Dermis blood vessel endothelial cell (primary cell): Measurements from ENCODE around the gene CALM3. TPM values are rescaled to one million over a fixed set of nuclear protein-coding genes. Genes with fewer than 3 reads are reported as not detected.
"Not testable (repeated sequence)": the region's sequence is repeated elsewhere in the genome, so short reads cannot be mapped to it uniquely, and the experiment has no call there.

ENCODE experiments used
- DNase-seq: peaks from one replicate; pipeline ENCODE4 v3.0.0; 2010
- total RNA-seq: library from RNA; depleted of rRNA; stranded (reverse); fragments of >200 nt; gene quantifications from 2 replicates; pipeline ENCODE4 v1.2.3, GENCODE V29; 2014

CALM3 gene
- total RNA-seq, 1 donor from 2014 or later, result 154 TPM

DNA sequence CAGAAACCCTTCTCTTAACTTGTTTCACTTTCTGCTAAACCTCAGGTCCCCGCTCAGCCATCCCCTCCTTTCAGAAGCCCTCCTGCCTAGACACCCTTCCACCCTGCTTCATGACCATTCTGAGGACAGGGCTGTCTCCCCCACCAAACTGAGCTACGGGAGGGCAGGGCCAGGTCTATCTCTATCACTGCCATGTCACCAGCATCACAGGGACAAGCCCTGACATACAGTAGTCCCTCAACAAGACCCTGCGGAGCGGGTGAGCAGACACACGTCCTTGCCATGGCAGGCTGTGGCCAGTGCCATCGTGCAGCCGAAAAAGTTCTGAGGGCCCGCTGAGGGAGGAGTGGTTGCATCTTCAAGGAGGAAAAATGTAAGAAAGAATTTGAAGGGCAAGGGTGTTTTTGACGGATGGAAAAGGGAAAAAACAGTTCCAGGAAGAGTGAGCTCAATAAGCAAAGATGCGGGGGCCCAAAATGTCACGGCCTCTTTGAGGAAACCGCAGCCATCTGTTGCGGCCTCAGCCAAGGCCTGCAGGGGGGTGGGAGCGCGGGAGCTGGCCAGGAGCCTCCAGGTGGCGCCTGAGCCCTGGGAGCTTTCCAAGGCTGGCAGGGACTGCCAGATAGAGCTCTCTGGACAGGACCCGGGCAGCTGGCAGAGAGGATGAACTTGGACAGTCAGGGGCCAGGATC, 15.6 kb downstream of the CALM3 start:
- peak; percentile 86 for DNase-seq

DNA sequence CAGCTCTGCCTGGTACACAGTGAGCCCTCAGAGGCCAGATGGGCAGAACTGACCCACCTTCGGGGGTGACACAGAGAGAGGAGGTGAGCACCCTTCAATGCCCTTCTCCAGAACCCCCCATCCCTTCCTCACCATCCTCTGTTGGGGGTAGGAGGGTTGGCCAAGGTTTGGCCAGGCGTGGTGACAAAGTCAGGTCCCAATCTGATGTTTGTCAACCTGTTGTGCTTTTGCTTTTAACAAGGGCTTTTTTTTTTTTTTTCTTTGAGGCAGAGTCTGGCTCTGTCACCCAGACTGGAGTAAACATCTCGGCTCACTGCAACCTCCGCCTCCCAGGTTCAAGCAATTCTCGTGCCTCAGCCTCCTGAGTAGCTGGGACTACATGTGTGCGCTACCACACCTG, 16.5 kb downstream of the CALM3 start:
- DNase-seq, result no peak

- DNase-seq, result peak; percentile 75
These were observed 17.6 kb downstream of the CALM3 start for GRCh38 chr19:46618670-46619231.

- DNase-seq, result no peak
These were observed 19.1 kb downstream of the CALM3 start for GRCh38 chr19:46620267-46620666.

- no peak for DNase-seq
These were observed 19.6 kb downstream of the CALM3 start for GRCh38 chr19:46620716-46621115.

GRCh38 chr19:46621191-46622117, 20.3 kb downstream of the CALM3 start:
- no peak for DNase-seq

DNA sequence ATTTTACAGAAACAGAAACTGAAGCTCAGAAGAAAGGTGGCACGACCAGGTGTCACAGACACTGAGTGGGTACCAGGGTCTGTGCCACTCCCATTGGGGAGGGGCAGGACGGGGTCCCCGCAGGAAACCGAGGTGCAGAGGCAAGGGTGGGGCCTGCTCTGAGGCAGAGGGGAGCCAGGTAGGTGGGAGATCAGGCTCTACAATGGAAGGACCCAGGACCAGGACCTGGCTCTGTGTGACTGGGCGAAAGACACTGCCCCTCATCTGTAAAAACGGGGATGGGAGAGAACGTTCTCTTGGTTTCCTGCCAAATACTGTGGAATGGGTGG, 21.0 kb downstream of the CALM3 start:
- no peak for DNase-seq

DNA sequence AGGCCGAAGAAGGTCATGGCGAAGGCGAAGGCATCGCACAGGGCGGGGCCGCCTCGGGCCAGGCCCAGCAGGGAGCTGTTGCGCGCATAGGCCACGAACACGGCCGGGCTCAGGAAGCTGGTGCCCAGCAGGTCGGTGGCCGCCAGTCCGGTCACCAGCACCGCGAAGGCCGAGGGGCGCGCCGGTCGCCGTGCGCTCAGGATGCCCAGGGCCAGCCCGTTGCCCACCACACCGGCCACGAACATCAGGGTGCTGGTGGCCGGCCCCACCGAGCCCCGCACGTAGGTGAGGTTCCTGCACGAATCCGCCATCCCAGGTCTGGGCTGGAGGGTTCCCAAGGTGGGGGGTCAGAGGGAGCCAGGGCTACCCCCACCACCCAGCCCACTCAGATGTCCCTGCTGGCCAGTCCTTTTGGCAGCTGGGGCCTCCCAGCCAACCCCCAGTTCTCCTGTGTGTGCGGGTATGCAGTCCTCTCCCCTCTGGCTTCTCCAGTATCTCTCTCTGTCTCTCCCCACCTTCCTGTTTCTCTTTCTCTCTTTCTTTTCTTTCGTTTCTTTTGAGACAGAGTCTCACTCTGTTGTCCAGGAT, 22.9 kb downstream of the CALM3 start:
- DNase-seq, result no peak

DNA sequence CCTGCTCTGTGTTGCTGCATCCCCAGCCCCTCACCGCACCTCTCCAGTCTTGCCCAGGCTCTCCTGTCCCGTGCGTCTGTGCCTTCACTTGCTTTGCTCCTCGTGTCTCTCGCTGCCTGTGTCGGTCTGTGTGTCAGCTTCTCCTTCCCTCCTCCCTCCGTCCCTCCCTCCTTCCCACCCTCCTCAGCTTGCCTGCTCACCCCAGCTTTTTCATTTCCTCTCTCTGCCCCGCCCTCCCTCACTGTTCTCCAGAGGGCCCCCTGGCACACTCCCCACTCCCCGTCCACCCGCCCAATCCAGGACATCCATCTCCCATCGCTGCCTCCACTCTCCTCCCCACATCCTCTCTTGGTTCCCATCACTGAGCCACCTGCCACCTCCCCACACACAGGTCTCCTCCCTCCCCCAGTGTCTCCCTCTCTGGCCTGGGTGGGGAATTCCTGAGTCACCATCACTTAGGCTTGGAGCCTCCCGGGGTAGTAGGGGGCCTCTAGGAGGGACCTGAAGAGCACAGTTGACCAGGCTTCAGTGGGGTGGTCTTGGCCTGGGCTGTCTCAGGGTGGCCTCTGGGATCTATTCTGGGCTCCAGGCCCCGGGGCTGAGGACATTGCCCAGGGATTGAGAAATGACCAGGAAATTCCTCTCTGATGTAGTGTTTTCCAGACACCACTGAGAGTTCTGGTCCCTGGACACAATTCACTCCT, 24.0 kb downstream of the CALM3 start, which contains the start of gene PTGIR:
TSS of gene PTGIR (minus strand) at position 132 of the 704 bp plus-strand sequence. CDS start 864 bp downstream, outside the sequence.
- peak; percentile 28 for DNase-seq

DNA sequence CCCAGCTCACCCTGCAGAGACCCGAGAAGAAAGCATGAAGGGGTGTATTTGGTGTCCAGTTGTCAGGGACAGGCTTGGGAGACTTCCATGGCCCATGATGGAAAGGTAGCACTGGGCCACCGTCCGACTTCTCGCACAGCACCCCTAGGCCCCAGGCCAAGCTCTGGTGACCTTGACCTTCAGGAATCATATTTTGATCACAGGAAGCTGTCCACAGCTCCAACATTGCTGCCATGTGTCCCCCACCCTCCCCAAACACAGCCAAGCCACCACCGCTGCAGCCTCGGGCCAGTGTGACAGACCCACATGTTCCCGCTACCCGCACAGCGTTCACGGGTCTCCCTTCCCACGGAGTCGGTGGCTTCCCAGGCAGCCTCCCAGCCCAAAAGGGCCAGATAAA, 24.6 kb downstream of the CALM3 start:
- DNase-seq, result no peak

- no peak for DNase-seq
These were observed 25.3 kb downstream of the CALM3 start for GRCh38 chr19:46626446-46626845.

- DNase-seq, result not testable (repeated sequence)
These were observed 27.8 kb downstream of the CALM3 start for GRCh38 chr19:46628970-46629369.

- peak; percentile 59 for DNase-seq
These were observed 28.5 kb downstream of the CALM3 start for GRCh38 chr19:46629546-46630025.

DNA sequence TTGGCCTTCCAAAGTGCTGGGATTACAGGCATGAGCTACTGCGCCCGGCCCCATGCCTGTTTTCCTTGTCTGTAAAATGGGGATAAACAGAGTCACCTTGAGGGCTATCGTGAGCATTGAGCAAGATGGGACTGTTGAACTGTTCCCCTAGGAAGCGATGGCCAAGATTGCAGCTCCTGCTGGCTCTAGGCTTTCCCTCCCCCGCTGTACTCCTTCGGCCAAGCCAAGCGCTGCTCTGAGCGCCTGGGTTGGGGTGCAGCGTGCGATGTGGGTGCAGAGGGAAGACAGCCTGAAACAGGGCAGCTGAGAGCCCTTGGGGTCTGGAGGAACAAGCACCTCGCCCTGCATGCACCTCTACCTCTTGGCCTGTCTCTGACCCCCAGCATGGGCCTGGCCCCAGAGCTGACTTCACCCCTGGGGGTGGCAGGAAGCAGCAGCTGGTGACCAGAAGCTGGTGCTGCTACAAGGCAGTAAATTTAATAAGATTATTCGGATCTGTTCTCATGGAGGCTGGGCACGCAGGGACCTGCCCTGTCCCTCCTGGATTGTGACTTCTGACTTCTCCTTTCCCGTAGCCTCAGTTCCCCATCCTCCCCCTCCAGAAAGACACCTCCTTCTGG, 29.6 kb downstream of the CALM3 start:
- DNase-seq, result no peak

DNA sequence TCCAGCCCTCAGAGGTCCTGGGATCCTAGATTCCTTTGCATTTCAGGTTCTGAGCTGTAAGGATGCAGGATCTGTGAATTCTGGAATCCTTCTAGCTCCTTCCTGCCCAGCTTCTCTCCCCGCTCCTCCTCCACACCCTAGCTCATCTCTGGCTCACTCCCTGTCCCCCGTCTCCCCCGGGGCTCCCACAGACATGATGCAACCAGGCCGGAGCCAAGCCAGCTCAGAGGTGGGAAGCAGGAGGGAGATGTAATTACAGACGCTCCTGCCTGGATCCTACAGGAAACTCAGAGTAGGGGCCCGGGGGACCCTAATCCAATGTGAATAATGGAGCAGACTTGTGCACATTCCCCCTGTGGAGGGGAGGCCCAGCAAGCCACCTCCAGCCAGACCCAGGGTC, 30.4 kb downstream of the CALM3 start:
- no peak for DNase-seq

DNA sequence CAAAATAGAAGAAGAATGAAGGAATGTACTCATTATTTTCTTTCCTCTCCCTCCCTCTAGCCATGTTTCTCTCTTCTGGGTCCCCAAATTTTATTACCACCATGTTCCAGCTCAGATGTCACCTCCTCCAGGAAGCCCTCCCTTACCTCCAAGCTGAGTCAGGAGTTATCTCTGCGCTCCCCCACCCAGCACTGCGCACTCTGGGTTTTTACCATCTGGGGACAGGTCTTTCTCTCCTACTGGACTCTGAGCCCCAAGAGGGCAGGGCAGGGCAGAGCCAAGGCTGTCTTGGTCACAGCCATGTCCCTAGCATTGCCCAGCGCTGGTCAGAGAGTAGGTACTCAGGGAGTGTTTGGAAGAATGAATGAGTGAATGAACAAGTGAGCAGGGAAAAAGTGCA, 32.0 kb downstream of the CALM3 start:
- DNase-seq, result no peak

GRCh38 chr19:46634045-46634655, 33.0 kb downstream of the CALM3 start:
- peak; percentile 92 for DNase-seq

DNA sequence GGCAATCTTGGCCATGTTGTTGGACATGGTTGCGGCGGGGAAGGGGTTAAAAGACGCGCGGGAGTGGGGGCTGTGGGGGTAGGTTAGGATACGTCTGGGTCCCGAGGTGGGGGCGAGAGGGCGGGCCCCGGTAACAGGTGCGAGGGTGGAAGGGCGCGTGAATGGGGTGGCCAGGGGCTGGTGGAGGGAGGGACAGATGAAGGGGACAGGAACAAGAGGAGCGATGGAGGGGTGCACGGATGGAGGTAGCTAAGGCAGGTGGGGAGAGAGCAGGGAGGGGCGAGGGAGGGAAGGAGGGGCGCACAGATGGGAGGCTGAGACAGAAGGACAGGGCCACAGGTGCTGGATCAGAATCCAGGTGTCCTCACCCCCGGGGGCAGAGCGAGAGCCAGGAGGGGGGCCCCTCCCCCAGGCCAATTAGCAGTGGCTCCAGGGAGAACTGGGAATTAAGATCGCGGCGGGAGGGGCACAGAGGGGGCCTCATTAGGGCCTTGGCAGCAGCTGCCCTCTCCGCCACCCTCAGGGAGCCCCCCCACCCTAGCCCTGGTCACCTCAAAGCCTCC, 33.6 kb downstream of the CALM3 start:
- DNase-seq, result no peak

DNA sequence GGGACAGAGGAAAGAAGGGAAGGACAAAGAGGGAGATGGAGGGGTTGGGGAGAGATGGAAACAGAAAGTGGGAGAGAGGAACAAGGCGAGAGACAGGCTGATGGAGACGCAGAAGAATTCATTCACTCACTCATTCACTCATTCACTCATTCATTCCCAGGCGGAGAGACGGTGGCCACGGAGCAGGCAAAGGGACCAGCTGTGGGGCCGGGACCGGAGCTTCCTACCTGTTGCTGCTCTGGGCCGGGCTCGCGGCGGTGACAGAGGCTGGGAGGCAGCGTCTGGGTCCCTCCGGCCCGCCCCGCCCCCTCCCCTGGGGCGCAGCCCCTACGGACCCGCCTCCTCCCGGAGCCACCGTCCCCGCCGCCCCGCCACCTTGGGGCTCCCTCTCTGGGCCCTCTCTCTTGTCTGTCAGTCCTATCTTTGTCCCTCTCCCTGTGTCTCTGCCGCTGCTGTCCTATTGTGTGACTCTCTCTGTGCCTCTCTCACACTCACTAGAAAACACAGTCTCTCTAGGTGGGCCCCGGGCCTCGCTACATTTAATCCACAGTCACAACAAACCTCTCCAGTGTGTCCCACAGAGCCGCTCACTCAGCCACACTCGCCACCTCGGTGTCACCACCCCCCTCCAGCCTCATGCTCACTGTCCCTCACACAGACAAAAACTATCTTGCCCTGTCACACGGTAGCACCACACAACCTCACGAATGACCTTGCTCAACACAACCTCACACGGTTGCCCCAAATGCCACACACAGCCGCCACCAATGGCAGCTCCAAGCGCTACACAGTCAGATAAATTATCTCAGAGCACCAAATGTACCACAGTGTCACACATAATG, 35.0 kb downstream of the CALM3 start, which contains the start of gene GNG8:
TSS of gene GNG8 (minus strand) at position 283 of the 842 bp plus-strand sequence. CDS start 1,520 bp downstream, outside the sequence.
- DNase-seq, result no peak

GRCh38 chr19:46637224-46637623, 36.1 kb downstream of the CALM3 start:
- no peak for DNase-seq
